ENCODE measurements around the gene ACOX2.

Gene ACOX2

DNA sequence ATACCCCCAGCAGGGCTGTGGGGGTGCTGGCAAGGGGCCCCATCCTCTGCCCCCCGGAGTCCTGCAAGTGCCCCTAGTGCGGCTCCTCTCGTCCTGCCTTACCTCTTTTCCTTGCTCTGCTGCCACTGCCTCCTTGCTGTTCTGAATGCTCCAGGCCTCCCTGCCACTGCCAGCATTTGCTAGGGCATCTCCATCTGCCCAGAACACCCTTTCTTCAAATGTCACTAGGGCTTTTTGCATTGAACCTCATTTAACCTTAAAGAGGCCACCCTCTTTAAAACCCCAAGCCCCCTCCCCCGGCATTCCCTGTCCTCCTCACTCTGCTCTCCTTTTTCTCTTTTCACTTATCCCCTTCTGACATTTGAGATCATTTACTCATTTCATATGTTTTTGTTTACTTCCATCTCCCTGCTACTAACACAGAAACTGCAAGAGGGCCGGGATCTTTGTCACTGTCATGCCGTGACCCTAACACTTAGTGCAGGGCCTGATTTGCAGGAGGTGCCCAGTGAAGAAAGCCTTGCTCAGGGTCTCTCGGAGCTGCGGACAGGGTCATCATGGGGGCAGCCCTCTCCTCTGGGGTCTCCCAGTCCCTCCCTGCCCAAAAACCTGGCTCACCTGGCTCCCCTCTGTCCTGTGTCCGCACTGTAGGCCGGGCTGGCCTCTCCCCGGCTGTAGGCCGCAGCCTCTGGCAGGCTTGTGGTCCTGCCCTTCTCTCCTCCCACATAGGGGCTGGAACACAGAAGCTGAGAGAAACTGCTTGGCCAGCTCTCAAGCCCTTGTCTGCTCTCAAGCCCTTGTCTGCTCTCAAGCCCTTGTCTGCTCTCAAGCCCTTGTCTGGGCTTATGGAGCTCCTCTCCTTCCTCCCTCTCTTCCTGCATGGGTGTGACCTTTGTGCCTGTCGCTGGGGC, at the start of gene ACOX2:
Gene ACOX2, minus strand, starts transcription at position 690 of the 911 bp plus-strand sequence. CDS start 2,084 bp downstream, outside the sequence.
- peak; percentile 79 for DNase-seq (ENCODE audit: low spot score)

DNA sequence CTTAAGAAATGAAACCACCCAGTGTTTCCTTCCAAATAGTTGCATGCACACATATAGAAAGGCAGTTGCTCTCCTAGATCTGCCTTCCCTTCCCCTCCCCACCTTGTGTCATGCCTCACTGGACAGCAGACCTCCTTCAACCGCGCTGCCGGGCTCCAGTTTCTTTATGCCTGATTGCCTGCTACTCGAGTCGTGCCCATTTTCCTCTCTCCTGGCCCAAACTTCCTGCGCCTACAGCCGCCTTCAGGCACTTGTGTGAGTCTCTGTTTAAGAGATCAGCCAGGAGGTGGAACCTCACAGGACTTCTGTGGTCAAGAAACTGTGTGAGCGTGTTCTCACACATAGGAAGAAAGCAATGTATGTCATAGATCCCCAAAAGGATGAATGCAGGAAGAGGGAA, 49.0 kb upstream of the ACOX2 start:
- DNase-seq (ENCODE audit: low spot score), result peak; percentile 34

DNA sequence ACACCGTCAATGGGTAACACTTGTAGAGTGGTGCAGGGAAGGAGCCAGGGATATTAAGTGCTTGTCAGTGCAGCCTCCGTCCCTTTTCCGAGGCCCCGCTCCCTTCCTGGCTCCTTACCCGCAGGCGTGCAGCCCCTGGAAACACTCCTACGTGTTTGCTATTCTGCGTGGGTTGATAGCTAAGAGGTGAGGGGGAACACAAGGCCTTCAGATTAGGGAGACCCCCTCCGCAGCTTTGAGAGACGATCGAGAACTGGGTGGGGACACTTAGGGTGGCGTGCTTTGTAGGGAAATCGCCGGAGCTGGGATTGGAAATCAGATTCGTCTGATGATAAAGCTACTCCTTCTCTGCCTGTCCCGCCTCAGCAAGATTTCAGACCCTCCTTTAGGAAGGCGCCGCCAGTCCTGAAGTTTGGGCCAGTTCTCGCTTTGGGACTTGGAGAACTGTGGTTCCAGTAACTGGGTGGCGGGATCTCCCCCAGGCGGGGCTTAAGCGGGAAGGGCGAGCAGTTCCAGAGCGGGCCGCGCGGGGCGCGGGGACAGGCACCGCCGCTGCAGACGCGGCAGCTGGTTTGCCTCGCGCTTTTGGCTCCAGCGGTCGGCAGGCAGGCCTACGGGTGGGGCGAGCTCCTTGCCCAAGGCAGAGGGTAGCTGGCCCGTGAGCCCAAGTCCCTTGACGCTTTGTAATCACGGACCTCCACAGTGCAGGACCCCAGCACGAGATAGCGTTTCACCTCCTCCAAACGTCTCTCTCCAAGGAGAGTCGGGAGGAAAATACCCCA, 48.2 kb upstream of the ACOX2 start:
- peak; percentile 96 for DNase-seq (ENCODE audit: low spot score)

DNA sequence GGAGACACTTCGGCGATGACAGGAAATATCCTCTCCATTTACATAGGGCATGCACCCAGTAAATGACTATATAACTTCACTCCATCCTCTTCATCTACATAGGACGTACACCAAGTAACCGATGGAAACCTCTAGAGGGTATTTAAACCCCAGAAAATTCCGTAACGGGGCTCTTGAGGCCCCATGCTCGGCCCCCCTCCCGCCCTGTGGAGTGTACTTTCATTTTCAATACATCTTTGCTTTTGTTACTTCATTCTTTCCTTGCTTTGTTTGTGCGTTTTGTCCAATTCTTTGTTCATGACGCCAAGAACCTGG, 47.7 kb upstream of the ACOX2 start:
- no peak for DNase-seq (ENCODE audit: low spot score)

DNA sequence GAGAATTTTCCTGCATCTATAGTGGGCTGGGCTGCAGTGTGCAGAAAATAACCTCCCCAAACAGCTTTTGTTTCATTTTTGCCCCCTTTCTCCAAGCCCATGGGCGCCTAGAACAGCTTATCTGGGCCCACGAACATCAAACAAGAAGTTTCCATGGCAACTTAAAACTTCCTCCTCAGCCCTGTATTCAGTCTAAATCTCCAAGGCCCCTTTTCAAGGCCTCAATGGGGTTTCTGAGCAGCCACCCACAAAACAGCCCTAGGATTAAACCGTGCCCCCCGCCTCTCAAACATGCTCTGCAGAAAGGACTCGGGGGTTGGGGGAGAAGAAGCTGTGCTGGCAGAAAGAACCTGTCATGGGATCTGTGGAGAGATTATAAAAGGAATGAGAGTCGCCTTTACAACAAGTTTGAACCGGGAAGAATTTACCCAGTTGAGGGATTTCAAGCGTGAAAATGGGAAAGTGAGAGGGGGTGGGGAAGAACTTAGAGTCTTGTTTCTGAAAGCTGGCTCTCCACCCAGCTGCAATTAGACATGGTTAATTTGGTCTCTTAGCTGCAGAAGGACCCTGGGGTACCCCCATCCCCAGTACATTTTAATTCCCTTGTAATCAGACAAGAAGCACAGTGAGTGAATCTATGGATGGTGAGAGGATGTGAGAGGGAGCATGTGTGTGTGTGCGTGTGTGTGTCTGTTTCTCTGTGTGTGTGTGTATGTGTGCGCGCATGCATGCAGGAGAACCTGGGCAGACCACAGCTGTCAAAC, 44.5 kb upstream of the ACOX2 start:
- DNase-seq (ENCODE audit: low spot score), result no peak

DNA sequence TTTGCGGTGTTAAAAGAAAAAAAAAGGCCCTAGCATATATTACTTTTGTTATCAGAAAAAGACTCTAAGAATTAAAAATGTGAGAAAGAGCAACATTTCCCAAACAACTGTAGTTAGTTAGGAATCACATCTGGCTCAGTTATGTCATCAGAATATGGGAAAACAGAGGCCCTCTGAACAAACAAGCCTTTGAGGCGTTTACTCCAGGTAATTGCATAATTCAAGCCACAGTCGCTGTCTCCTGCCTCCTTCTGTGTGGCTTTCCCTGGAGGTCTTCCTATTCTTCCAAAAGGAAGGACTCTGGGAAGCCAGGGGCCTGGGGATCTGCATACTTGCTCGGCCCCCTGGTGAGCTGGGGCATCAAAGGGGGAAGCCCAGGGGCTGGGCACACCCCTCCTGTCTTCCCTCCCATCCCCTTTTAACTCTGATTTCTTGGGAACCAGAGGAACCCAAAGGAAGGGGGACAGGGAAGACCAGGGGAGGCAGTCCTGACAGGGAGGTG, 43.9 kb upstream of the ACOX2 start:
- no peak for DNase-seq (ENCODE audit: low spot score)

DNA sequence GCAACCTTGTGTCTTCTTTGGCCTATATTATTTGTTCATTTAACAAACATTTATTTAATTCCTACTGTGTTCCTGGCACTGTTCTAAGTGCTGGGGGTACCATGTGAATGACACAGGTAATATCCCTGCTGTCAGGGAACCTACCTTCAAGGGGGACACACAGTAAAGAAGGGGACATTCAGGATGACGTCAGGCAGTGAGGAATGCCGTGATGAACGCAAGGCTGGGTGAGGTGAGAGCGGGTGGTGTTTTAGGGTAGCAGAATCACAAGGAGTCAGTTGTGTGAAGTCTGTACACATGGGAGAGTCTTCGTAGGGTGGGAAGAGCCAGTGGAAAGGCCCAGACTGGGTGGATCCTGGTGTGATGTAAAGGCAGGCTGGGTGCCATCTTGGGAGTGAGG, 41.9 kb upstream of the ACOX2 start:
- no peak for DNase-seq (ENCODE audit: low spot score)

DNA sequence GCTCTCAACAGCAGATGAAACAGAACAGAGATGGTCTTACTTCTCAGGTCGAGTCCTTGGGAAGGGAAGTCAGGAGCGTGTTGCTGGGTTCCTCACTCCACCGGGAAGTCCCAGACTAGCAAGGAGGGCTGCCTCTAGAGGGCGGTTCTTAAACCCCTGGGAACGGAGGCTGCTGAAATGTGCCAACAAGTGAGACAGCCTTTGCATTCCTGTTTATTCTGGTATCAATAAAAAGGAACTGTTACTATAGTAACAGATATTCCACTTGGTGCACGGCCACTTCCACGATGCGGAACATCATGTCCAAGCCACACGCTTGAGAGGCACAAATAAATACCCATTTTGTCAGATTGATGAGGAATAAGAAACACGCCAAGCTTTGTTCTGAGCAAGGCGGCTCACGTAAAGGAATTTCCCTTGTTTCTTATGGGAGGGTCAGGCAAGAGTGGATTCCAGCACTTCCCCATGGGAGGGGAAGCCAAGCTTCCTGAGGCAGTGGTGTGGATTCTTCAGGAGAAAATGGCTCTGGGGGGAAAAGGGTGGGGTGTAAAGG, 40.4 kb upstream of the ACOX2 start, which contains the start of gene FAM107A:
Gene FAM107A, minus strand, starts transcription at position 123 of the 553 bp plus-strand sequence. CDS start 7,531 bp downstream, outside the sequence.
- DNase-seq (ENCODE audit: low spot score), result peak; percentile 66

DNA sequence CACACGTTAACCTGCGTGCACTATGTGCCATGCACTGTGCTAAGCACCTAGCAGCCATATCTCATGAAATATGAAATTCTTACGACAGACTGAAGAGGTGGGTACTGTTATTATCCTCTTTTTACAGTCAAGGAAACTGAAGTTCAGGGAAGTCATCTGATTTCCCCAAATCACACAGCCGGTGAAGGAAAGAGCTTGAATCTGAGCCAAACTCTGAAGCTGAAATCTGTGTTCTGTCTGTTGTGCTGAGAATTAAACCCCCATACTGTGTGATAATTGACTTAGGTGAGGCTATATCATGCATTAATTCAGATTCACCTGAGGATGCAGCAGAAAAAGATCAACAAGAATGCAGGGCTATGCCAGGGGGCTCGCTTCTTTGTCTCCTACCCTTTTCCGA, 39.7 kb upstream of the ACOX2 start:
- DNase-seq (ENCODE audit: low spot score), result no peak

DNA sequence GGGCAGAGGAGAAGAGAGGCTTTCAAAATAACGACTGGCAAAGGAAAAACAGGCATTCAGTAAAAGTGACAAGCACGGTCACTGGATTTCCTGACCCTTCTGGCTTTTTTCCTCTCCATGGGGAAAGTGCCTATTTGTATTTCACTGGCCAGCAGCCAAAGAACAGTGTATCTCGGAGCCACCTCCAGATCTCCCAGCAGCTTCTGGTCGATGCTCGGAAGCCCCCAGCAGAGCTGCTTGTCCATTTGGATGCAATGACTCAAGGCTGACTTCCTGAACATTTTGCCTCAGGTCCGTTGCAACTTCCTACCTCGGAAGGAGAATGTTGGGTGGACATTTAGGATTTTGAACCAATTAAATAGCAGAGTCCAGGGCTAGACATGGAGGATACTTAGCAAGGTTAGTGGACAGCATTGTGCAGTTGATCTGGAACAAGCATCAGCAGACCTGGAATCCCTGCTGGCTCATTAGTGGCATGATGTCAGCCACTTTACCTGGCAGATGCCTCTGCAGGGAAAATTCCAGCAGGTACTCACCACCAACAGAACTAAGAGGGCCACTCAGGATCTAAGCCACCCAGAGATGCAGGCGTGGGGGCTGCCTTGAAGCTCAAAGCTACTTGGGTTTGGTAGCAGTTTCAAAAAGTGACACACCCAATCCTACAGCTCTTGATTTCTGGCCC, 39.1 kb upstream of the ACOX2 start:
- DNase-seq (ENCODE audit: low spot score), result no peak

DNA sequence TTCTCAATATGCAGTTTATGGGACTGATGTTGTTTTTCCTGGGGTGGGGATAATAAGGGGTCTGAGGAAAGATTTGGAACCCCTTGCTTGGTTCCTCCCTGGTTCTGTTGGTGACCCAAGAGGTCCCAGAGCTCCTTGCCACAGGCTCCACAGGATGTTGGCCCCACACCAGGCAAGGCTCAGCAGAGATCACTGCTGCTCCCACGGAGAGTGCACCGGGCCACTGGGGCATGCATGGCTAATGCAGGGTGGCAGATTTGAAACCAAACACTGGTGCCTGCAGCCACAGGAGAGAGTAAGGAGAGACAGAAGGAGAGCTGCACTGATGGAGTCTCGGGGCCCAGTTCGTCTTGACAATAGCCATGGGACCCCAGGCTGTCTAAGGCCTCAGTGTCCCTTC, 37.7 kb upstream of the ACOX2 start:
- DNase-seq (ENCODE audit: low spot score), result no peak

DNA sequence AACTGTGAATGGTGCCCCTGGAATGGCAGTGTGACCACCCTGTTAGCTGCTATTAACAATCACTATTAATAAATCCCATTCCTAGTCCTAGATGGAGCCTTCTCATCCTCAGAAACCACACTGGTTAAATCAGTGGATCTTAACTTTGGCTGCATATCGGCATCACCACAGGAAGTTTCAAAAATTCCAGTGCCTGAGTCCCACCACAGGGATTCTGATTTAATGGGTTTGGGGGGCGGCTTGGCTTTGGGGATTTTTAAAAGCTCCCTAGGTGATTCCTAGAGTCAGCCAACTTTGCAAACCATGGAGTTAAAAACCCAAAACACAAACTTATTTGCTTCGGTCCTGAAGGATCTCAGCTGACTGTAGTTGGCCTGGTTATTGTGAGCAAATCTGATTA, 37.1 kb upstream of the ACOX2 start:
- no peak for DNase-seq (ENCODE audit: low spot score)

DNA sequence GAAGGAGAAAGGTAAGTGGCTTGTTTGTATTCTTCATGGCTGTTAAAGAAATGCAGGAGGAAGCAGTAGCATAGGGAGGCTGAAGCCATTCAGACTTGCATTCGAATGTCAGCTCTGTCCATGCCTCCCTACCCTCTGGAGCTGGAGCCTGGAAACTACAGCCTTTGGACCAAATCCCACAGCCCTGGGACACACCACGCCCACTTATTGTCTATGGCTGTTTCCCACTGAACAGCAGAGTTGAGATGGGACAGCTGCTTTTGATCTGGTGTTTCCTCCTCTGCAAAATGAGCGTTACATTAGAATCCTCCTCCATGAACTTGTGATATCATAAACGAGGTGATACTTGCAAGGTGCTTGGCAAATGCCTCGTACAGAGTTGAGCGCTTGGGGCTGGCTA, 36.6 kb upstream of the ACOX2 start:
- no peak for DNase-seq (ENCODE audit: low spot score)

DNA sequence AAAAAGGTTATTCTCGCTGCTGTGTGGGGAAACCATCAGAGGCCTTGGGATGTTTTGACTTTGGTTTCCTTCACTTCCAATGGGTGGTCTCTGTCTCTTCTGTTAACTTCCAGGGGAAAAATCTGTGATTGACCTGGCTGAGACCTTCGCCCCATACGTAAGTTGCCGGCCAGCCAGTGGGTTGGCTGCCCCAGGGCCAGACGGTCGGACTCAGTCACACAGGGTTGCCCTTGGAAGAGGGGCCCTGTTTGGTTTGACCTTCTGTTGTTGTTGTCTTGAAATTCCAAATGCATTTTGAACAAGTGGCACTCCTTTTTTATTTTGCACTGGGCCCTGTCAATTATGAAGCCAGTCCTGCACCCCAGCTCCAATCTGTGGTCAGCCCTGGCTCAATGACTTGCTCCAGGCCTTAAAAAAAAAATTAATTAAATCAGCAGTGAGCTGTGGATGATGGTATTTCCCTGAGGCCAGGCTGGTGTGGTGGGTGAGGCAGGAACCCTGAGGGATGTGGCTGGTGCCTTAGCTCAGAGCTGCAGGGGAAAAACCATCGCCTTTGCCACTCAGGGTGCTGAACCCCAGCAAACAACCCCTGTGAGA, 35.7 kb upstream of the ACOX2 start:
- DNase-seq (ENCODE audit: low spot score), result no peak

DNA sequence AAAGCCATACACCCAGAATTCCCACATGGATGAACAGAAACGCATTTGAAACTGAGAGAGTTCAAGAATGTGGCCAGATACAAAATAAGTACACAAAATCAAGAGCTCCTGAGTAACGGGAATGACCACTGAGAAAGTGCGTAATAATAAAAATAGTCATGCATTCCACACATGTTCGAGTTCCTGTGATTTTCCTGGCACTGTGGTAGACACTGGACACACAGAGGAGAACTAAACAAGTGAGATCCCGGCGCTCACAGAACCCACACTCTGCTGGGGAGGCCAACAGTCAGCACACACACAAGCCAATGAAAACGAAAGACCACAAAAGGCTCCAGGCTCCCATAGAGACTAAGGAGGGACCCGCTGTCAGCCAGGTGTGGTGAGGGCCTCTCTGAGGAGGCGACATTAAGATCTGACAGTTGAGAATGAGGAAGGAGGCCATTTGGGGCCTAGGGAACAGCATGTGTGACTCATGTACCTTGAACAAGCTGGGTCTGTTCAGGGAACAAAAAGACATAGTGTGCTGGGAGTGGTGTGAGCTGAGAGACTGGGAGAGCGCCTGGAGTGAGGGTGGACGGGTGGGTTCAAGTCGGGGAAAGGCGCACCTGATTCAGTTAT, 35.1 kb upstream of the ACOX2 start:
- no peak for DNase-seq (ENCODE audit: low spot score)

DNA sequence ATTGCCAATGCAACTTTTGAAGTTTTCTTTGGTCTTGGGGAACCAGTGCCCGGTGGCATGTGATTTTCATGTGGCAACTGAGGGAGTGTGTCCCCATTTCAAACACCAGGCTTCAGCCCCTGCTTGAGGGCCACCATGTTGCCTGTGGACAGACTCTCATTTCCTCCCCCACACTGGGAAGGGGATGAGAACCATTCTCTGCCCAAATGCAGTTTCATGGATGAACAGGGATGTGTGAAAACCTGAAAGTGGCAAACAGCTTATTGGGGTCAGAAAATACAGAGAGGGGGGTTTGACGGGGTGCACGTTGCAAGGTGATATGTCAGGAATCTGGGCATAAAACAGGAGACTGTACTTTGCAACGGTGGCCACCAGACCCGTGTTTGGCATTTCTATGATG, 33.9 kb upstream of the ACOX2 start:
- DNase-seq (ENCODE audit: low spot score), result no peak

DNA sequence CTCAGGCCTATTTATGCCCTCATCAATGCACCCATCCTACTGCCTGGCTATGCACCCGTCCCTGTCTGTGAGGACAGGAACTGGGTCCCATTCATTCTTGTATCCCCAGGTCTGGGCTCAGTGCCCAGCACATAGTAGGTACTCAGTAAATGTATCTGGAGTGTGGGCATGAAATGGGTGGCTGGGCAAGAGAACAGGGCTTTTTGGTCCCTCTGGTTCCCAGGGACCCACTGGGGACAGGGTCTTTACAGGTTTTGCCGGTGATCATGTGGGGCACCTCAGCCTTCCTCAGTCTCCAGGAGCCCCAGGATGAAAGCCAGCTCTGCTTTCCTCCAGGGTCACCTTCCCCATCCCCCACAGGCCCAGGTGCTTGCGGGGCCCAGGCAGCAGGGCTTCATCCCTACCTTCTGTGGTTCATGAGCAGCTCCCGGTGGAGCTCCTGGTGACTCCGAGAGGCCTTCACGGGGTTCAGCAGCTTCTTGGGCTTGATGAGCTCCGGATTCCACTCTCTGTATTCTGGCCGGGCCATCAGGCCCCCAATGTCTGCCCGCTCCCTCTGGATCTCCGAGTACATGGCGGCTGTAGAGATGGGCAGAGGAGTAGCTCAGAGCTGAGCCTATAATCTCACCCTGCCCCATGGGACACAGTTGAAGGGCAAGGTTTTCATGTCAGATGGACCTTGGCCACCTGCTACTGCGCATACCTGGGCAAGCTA, 32.5 kb upstream of the ACOX2 start:
- no peak for DNase-seq (ENCODE audit: low spot score)

DNA sequence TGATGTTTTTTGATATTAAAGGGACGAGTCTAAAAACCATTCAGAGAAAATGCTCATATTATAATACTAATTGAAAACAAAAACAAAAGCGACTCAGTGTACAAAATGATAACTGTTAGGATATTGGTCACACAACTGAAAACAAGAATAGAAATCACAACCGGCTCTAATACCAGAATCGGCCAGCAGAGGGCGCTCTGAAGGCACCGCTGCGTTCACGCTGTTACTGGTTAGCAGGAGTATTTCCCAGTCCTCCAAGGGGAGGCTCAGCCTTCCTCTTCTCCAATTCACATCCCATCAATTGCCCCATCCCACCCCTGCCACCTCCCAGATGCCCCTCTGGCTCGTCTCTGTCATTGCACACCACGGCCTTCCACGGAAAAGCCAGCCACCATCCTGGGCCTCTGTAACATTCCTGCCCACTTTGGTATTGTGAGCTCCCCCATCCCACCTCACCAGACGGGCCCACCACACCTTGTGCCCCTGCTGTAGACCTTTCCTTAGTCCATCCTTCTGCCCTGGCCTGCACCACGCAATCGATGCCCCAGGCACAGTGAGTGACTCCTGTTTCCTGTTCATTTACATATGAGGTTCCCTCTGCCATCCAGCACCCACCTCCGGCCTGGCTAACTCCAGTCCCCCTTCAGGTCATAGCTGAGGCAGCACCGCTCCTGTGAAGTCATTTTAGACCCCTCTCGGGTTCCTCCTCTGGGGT, 31.7 kb upstream of the ACOX2 start:
- DNase-seq (ENCODE audit: low spot score), result peak; percentile 63

DNA sequence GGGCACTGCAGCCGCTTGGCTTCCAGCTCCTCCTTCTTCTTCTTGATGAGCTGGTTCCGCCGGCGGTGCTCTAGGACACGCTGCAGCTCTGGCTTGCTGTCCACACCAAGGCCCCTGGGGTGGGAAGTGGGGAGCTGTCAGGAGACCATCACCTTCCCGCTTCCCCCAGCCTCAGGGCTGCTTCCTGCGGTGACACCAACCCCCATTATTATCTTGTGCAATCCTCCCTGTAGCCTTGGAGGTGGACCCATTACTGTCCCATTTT, 30.2 kb upstream of the ACOX2 start:
- DNase-seq (ENCODE audit: low spot score), result no peak
